Aortic smooth muscle cell (primary cell): Measurements from ENCODE around the gene CPT1A. TPM values are rescaled to one million over a fixed set of nuclear protein-coding genes. Genes with fewer than 3 reads are reported as not detected.

Source experiments
- total RNA-seq: library from RNA; depleted of rRNA; stranded (reverse); fragments of >200 nt; gene quantifications from 2 replicates; pipeline ENCODE4 v1.2.3, GENCODE V29; 2014

The CPT1A gene
- 80.5 and 82.8 TPM in 2 replicates for total RNA-seq

GRCh38 chr11:68841718-68842426 lies at the start of gene CPT1A:
CPT1A (minus strand) TSS chr11:68841916; CDS start chr11:68815474, 26,442 bp downstream.

GRCh38 chr11:68751331-68751856 lies 90.3 kb downstream of the CPT1A start, which contains the start of gene TESMIN:
TESMIN (minus strand) TSS chr11:68751520; CDS start chr11:68750660, 860 bp downstream.

Other genes starting within 250 kb of the CPT1A start
- gene GAL, start 157.4 kb downstream of the CPT1A start, total RNA-seq = 0.19 TPM in 1 of 2 replicates, not detected in the other
- gene TESMIN, start 90.4 kb downstream of the CPT1A start, total RNA-seq = 0.13 and 0.75 TPM in 2 replicates
- gene MRPL21, start 61.9 kb upstream of the CPT1A start, total RNA-seq = 58.6 and 60.5 TPM in 2 replicates
- gene IGHMBP2, start 62.0 kb upstream of the CPT1A start, total RNA-seq = 10.6 and 12.2 TPM in 2 replicates
- gene MRGPRD, start 139.1 kb upstream of the CPT1A start, total RNA-seq = not detected in 2 replicates
- 25.6 and 33.0 TPM in 2 replicates for gene MRGPRF, start 171.3 kb upstream of the CPT1A start, total RNA-seq
- 10.0 and 10.9 TPM in 2 replicates for gene TPCN2, start 207.0 kb upstream of the CPT1A start, total RNA-seq